IMR-90 (cell line): ENCODE results near the gene TINCR. TPM values are rescaled to one million over a fixed set of nuclear protein-coding genes. Genes with fewer than 3 reads are reported as not detected.
A peak's percentile ranks its signal among the peaks of the same experiment; 100 is the strongest.

Experiments
- ATAC-seq: fragments of 200-7000 bp; cut with Tn5 transposase; 2 replicates; pipeline ENCODE4 v1.9.1; 2020; ENCODE audit warnings: low read depth, mild to moderate bottlenecking, moderate library complexity
- BruUV-seq: library from RNA; stranded (reverse); fragments of 400-500 nt; replicated peaks from 2 replicates; lab custom pipeline; 2021; lab: Mats Ljungman, UMichigan
- CTCF ChIA-PET: fragments of 300-600 bp; formaldehyde crosslinking; extraction: SDS; loops from one replicate; lab custom pipeline; 2021; ENCODE audit warnings: antibody characterized with exemption; lab: Yijun Ruan, JAX
- POLR2A ChIA-PET: fragments of 300-600 bp; sonication (Branson Sonifier 250); formaldehyde crosslinking; loops from one replicate; lab custom pipeline; 2022; ENCODE audit warnings: antibody characterized with exemption; ENCODE audit not compliant: unreplicated experiment; lab: Charles Lee
- DNase-seq: peaks from one replicate; pipeline ENCODE4 v3.0.0; 2013
- H2AFZ ChIP-seq: replicated peaks from 2 replicates; pipeline ENCODE3; 2013; ENCODE audit warnings: low read length, mild to moderate bottlenecking; ENCODE audit not compliant: poor library complexity
- H2AK5ac ChIP-seq: 2 replicates; pipeline ENCODE4 v1.6.1; 2013; ENCODE audit warnings: low read depth, low read length, inconsistent platforms
- H2AK9ac ChIP-seq: replicated peaks from 2 replicates; pipeline ENCODE3; 2013; ENCODE audit warnings: mild to moderate bottlenecking, low read depth, low read length, moderate library complexity; ENCODE audit not compliant: poor library complexity
- H2BK120ac ChIP-seq: 2 replicates; pipeline ENCODE4 v1.6.1; 2013; ENCODE audit warnings: low read depth, low read length, inconsistent platforms
- H2BK15ac ChIP-seq: 3 replicates; pipeline ENCODE4 v1.6.1; 2013; ENCODE audit warnings: low read depth, low read length, inconsistent platforms
- H2BK20ac ChIP-seq: 2 replicates; pipeline ENCODE4 v1.6.1; 2013; ENCODE audit warnings: low read depth, mild to moderate bottlenecking, inconsistent platforms, low read length, moderate library complexity
- H2BK5ac ChIP-seq: 2 replicates; pipeline ENCODE4 v1.6.1; 2013; ENCODE audit warnings: mild to moderate bottlenecking, low read depth, low read length, inconsistent platforms; ENCODE audit not compliant: poor library complexity, severe bottlenecking
- H3K14ac ChIP-seq: replicated peaks from 2 replicates; pipeline ENCODE4 v1.6.1; 2013; ENCODE audit warnings: low read depth, low read length, inconsistent platforms
- H3K18ac ChIP-seq: 2 replicates; pipeline ENCODE4 v1.6.1; 2013; ENCODE audit warnings: low read depth, low read length, control low read depth
- H3K23ac ChIP-seq: 2 replicates; pipeline ENCODE4 v1.6.1; 2013; ENCODE audit warnings: low read depth, low read length, inconsistent platforms
- H3K27ac ChIP-seq: 2 replicates; pipeline ENCODE4 v1.5.1; 2013; ENCODE audit warnings: mild to moderate bottlenecking, control low read depth, low read length; ENCODE audit not compliant: insufficient read depth
- H3K27me3 ChIP-seq: 2 replicates; pipeline ENCODE4 v1.6.1; 2013; ENCODE audit warnings: low read length; ENCODE audit not compliant: control insufficient read depth, insufficient read depth
- H3K36me3 ChIP-seq: 2 replicates; pipeline ENCODE4 v1.6.1; 2013; ENCODE audit warnings: low read length, mixed read lengths; ENCODE audit not compliant: control insufficient read depth, insufficient read depth
- H3K4ac ChIP-seq: 2 replicates; pipeline ENCODE4 v1.6.1; 2013; ENCODE audit warnings: low read depth, low read length, inconsistent platforms
- H3K4me1 ChIP-seq: 2 replicates; pipeline ENCODE4 v1.6.1; 2013; ENCODE audit warnings: low read length, mixed read lengths; ENCODE audit not compliant: control insufficient read depth, insufficient read depth
- H3K4me2 ChIP-seq: 2 replicates; pipeline ENCODE4 v1.6.1; 2013; ENCODE audit warnings: low read depth, mild to moderate bottlenecking, control low read depth, low read length, moderate library complexity
- H3K4me3 ChIP-seq: 2 replicates; pipeline ENCODE4 v1.5.1; 2013; ENCODE audit warnings: low read depth, mild to moderate bottlenecking, control low read depth, low read length, moderate library complexity; ENCODE audit not compliant: insufficient read depth
- H3K56ac ChIP-seq: 2 replicates; pipeline ENCODE4 v1.6.1; 2013; ENCODE audit warnings: low read length, inconsistent platforms; ENCODE audit not compliant: insufficient read depth; ENCODE audit errors: extremely low read depth
- H3K79me1 ChIP-seq, 2 experiments: 2 replicates each; pipeline ENCODE4 v1.6.1; 2013; ENCODE audit warnings: low read length in 2 of 2, inconsistent platforms in 1 of 2, low read depth in 1 of 2
- H3K9ac ChIP-seq: 2 replicates; pipeline ENCODE4 v1.6.1; 2013; ENCODE audit warnings: low read depth, low read length, control low read depth
- H3K9me1 ChIP-seq: 2 replicates; pipeline ENCODE4 v1.6.1; 2013; ENCODE audit warnings: low read length, inconsistent platforms; ENCODE audit not compliant: insufficient read depth
- H3K9me3 ChIP-seq: 2 replicates; pipeline ENCODE4 v1.6.1; 2013; ENCODE audit warnings: low read length; ENCODE audit not compliant: control insufficient read depth, insufficient read depth
- H4K20me1 ChIP-seq: 2 replicates; pipeline ENCODE4 v1.6.1; 2013; ENCODE audit warnings: low read length, inconsistent platforms; ENCODE audit not compliant: insufficient read depth
- H4K5ac ChIP-seq: 2 replicates; pipeline ENCODE4 v1.6.1; 2013; ENCODE audit warnings: mild to moderate bottlenecking, low read depth, low read length, control low read depth
- H4K8ac ChIP-seq, 2 experiments: 2 replicates each; pipeline ENCODE4 v1.6.1; 2013; ENCODE audit warnings: low read depth in 2 of 2, low read length in 2 of 2, control low read depth in 1 of 2, inconsistent platforms in 1 of 2
- H4K91ac ChIP-seq: 2 replicates; pipeline ENCODE4 v1.6.1; 2013; ENCODE audit warnings: low read depth, low read length, inconsistent platforms; ENCODE audit not compliant: insufficient read depth
- CTCF ChIP-seq: conservative IDR thresholded peaks from 2 replicates; pipeline ENCODE4 v1.5.1; 2012; ENCODE audit warnings: mild to moderate bottlenecking, low read depth, low read length, improper control_type of control experiment
- FOS ChIP-seq: fragments of 150-350 bp; IDR thresholded peaks from 2 replicates; pipeline ENCODE4 v1.6.1; 2016; ENCODE audit warnings: low read depth, low read length
- WGBS, 2 experiments: methylation state at CpG; one replicate each; pipeline versions ENCODE4 v1.1.5 to v1.1.7; 2013; ENCODE audit warnings: missing lambda C conversion rate in 2 of 2; ENCODE audit not compliant: insufficient read length in 1 of 2; ENCODE audit errors: extremely low coverage in 2 of 2; 5-methylcytosine and 5-hydroxymethylcytosine counted together
- dilution Hi-C: fragments of 300-500 bp; cut with HindIII; formaldehyde crosslinking; loops from one replicate; pipeline ENCODE4 v1.14.3; 2018; ENCODE audit warnings: low sequenced_read_pairs; ENCODE audit not compliant: unreplicated experiment
- in situ Hi-C: fragments of 300-500 bp; cut with MboI; formaldehyde crosslinking; loops from 3 replicates; pipeline ENCODE4 v1.14.3; 2019; ENCODE audit warnings: low sequenced_read_pairs, inconsistent platforms, mixed read lengths
- intact Hi-C: fragments of 100-400 bp; cut with micrococcal nuclease; formaldehyde crosslinking; loops from 2 replicates; pipeline ENCODE4 v1.10.0; 2022
- polyA plus RNA-seq, 3 experiments: library from polyadenylated mRNA; depleted of rRNA; stranded (reverse); fragments of >200 nt; gene quantifications; 2 replicates each; pipeline ENCODE4 v1.2.3, GENCODE V29; 2012; ENCODE audit warnings: low replicate concordance in 1 of 3
- total RNA-seq: library from RNA; depleted of rRNA; stranded (reverse); fragments of >200 nt; gene quantifications from 2 replicates; pipeline ENCODE4 v1.2.3, GENCODE V29; 2012

The TINCR gene
- total and polyA plus RNA-seq, 2 of the 4 experiments (the other 2 are of a cell fraction): 0.05 TPM; not detected in 1

- Histone ChIP-seq H2AK9ac (peak overlapping the region; percentile 15), H4K91ac (no peak overlapping the region), H3K18ac (no peak overlapping the region), H3K9me3 (no peaks in the 10 kb centered on the region), H3K9ac (no peak overlapping the region), H3K14ac (no peak overlapping the region), H2BK120ac (no peak overlapping the region), H3K79me1 (peaks cover 37 to 55% of the 10 kb centered on the region in 2 experiments), H3K27me3 (no peaks in the 10 kb centered on the region), H3K36me3 (peaks cover 53% of the 10 kb centered on the region), H2AFZ (no peak overlapping the region), H3K4me1 (no peaks in the 10 kb centered on the region), H2BK5ac (no peak overlapping the region), H3K9me1 (no peaks in the 10 kb centered on the region; the same call in 1 of the 2 replicates), H2BK15ac (no peak overlapping the region), H3K56ac (no peak overlapping the region), H4K8ac (peak overlapping the region in 1 of 2 experiments; percentile 3; a peak in 1 of 4 replicates), H2AK5ac (no peak overlapping the region), H3K23ac (no peak overlapping the region; the same call in 1 of the 2 replicates), H3K4me3 (no peak overlapping the region), H3K4me2 (no peak overlapping the region), H3K4ac (no peak overlapping the region), H2BK20ac (no peak overlapping the region), H4K20me1 (peaks cover 23% of the 10 kb centered on the region), H4K5ac (no peak overlapping the region), H3K27ac (no peak overlapping the region)
- dilution Hi-C loops (no loop called here), in situ Hi-C loops (no loop called here), intact Hi-C loops (no loop called here)
- BruUV-seq: no TSS peak
- ChIA-PET CTCF (no interaction called here), POLR2A (no interaction called here)
- DNase-seq: peak; percentile 59
- ATAC-seq: peak; percentile 78
- TF ChIP-seq FOS: 0 out of 2 replicates have a peak, but pooled peaks have one; percentile 5
- TF ChIP-seq CTCF: no peak
- WGBS, 2 experiments: 93% methylated on average over 6 of the region's 17 CpGs; no CpG with 5 or more reads in 1 of the 2 experiments
Measured at GRCh38 chr19:5615756-5616327, 48.1 kb upstream of the TINCR start.
